Panc1 (cell line): ENCODE results near the gene OR12D1.

Experiments used
- CTCF ChIP-seq: fragments of 450-650 bp; IDR thresholded peaks from 2 replicates; pipeline ENCODE4 v1.5.1; 2017; ENCODE audit warnings: mild to moderate bottlenecking
- POLR2AphosphoS5 ChIP-seq: IDR thresholded peaks from 2 replicates; pipeline ENCODE4 v1.6.1; 2012; ENCODE audit warnings: mild to moderate bottlenecking, low read depth, low read length, moderate library complexity
- TCF7L2 ChIP-seq: IDR thresholded peaks from 2 replicates; pipeline ENCODE4 v1.6.1; 2011; ENCODE audit warnings: mild to moderate bottlenecking, low read depth, low read length, inconsistent platforms

- TF ChIP-seq CTCF, result no peak
- TF ChIP-seq TCF7L2, result no peak
- no peak for TF ChIP-seq POLR2AphosphoS5
These were observed 9.8 kb downstream of the OR12D1 start for GRCh38 chr6:29424575-29424974.
